ENCODE data around the gene DLGAP1.

DNA sequence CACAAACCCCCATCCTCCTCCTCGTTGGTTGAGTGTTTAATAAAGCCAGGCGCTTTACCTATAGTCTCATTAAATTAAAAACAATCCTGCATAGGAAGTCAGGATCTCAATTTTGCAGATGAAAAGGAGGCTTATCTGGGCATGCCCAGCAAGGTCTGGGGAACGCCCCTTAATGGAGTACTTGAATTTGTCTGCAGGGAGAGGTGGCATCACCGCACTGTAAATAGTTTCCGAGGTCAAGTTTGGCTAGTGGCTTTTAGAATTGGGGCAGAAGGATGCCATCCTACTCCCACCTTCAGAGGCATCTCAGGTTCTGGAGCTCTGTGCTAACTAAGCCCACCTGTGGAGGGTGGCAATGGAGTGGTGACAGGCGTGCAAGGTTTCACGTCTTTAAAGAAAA is 855.9 kb downstream of the DLGAP1 start:
- TF ChIP-seq CTCF (IDR thresholded peaks at IDR 0.05) (no peak), EZH2 (IDR thresholded peaks at IDR 0.05; ENCODE audit: borderline replicate concordance, insufficient read depth, low read depth, low read length, poor library complexity, severe bottlenecking) (no peak)
